Measurements from ENCODE around the gene SUCLA2. TPM values are rescaled to one million over a fixed set of nuclear protein-coding genes. Genes with fewer than 3 reads are reported as not detected.

The SUCLA2 gene
- total RNA-seq, 3 donors from 2014 or later (not counting 1 experiment from before 2014, with no cell fraction given), result 28.4 to 34.3 (median 31.0) TPM

GRCh38 chr13:47904891-47905290 lies 96.2 kb downstream of the SUCLA2 start:
- Histone ChIP-seq H3K27me3 (ENCODE audit: control insufficient read depth, insufficient read depth, low read length) (no peaks in the 10 kb centered on the region), H3K4me1 (ENCODE audit: control insufficient read depth, insufficient read depth, low read length) (no peaks in the 10 kb centered on the region), H3K9me3 (ENCODE audit: control insufficient read depth, insufficient read depth, low read length) (no peaks in the 10 kb centered on the region), H3K36me3 (ENCODE audit: control insufficient read depth, insufficient read depth, low read length) (no peaks in the 10 kb centered on the region), H3K27ac (ENCODE audit: low read length) (no peak overlapping the region), H3K4me3 (ENCODE audit: low read length) (no peak overlapping the region)
- no peaks in the 10 kb centered on the region for H3K9me3 Mint-ChIP-seq
- no peaks in the 10 kb centered on the region for H3K36me3 Mint-ChIP-seq
- WGBS (ENCODE audit: insufficient coverage), result 60% methylated on average over 1 of the region's 1 CpG
- no peak for DNase-seq
- no peak for ATAC-seq
- intact Hi-C loops (cut with micrococcal nuclease), result no loop called here
- TF ChIP-seq, protein P1, sequence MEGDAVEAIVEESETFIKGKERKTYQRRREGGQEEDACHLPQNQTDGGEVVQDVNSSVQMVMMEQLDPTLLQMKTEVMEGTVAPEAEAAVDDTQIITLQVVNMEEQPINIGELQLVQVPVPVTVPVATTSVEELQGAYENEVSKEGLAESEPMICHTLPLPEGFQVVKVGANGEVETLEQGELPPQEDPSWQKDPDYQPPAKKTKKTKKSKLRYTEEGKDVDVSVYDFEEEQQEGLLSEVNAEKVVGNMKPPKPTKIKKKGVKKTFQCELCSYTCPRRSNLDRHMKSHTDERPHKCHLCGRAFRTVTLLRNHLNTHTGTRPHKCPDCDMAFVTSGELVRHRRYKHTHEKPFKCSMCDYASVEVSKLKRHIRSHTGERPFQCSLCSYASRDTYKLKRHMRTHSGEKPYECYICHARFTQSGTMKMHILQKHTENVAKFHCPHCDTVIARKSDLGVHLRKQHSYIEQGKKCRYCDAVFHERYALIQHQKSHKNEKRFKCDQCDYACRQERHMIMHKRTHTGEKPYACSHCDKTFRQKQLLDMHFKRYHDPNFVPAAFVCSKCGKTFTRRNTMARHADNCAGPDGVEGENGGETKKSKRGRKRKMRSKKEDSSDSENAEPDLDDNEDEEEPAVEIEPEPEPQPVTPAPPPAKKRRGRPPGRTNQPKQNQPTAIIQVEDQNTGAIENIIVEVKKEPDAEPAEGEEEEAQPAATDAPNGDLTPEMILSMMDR (IDR thresholded peaks at IDR 0.05), result no peak
- no peak overlapping the region for H3K4me3 Mint-ChIP-seq
- H3K4me1 Mint-ChIP-seq, result peaks cover 0 to 6% of the 10 kb centered on the region in 2 donors
- H3K27ac Mint-ChIP-seq, result no peak overlapping the region
- H3K27me3 Mint-ChIP-seq (ENCODE audit: low read depth in 2 of 2), result no peaks in the 10 kb centered on the region

DNA sequence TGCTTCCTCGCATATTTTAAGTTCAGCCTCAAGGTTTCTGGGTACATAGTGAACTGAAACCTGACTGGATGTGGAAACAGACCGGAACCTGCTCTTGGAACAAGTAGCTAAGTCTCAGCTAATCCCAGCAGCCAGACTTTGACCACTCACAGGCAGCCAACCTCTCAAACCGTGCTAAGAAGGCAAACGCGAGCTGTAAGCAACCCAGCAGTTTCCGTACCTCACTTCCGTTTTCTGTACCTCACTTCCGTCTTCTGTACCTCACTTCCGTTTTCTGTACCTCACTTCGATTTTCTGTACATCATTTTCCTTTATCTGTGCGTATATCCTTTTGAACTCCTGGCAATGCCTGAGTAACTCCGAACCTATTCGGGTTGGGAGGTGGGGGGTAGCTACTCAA lies 96.8 kb downstream of the SUCLA2 start:
- Mint-ChIP-seq H3K36me3 (no peaks in the 10 kb centered on the region), H3K4me3 (peak overlapping the region; percentile 26)
- DNase-seq, result peak in 1 of 2 donors; percentile 10

GRCh38 chr13:47903836-47904235 lies 97.2 kb downstream of the SUCLA2 start:
- H3K9me3 ChIP-seq (ENCODE audit: control insufficient read depth, insufficient read depth, low read length), result no peaks in the 10 kb centered on the region
- no peaks in the 10 kb centered on the region for H3K36me3 Mint-ChIP-seq
- peak overlapping the region; percentile 7 for H3K4me3 ChIP-seq (ENCODE audit: low read length)
- peaks cover 0 to 6% of the 10 kb centered on the region in 2 donors for H3K4me1 Mint-ChIP-seq
- whole genome bisulfite sequencing (ENCODE audit: insufficient coverage), result 74% methylated on average over 6 of the region's 6 CpGs
- TF ChIP-seq, protein P1 (IDR thresholded peaks at IDR 0.05), result no peak
- H3K4me3 Mint-ChIP-seq, result peak overlapping the region; percentile 26
- peak overlapping the region; percentile 25 for H3K27ac ChIP-seq (ENCODE audit: low read length)
- H3K36me3 ChIP-seq (ENCODE audit: control insufficient read depth, insufficient read depth, low read length), result no peaks in the 10 kb centered on the region
- H3K27me3 Mint-ChIP-seq (ENCODE audit: low read depth in 2 of 2), result no peaks in the 10 kb centered on the region
- no peak for ATAC-seq
- DNase-seq, result no peak
- H3K27me3 ChIP-seq (ENCODE audit: control insufficient read depth, insufficient read depth, low read length), result no peaks in the 10 kb centered on the region
- H3K27ac Mint-ChIP-seq, result peak overlapping the region; percentile 24 to 51
- no peaks in the 10 kb centered on the region for H3K4me1 ChIP-seq (ENCODE audit: control insufficient read depth, insufficient read depth, low read length)
- no peaks in the 10 kb centered on the region for H3K9me3 Mint-ChIP-seq
- intact Hi-C loops (cut with micrococcal nuclease), result no loop called here

More for the DNA sequence above, 96.8 kb downstream of the SUCLA2 start:
- Mint-ChIP-seq H3K27ac (peak overlapping the region; percentile 24 to 51), H3K9me3 (no peaks in the 10 kb centered on the region), H3K27me3 (ENCODE audit: low read depth in 2 of 2) (no peaks in the 10 kb centered on the region), H3K4me1 (peaks cover 0 to 6% of the 10 kb centered on the region in 2 donors)
- Histone ChIP-seq H3K9me3 (ENCODE audit: control insufficient read depth, insufficient read depth, low read length) (no peaks in the 10 kb centered on the region), H3K4me1 (ENCODE audit: control insufficient read depth, insufficient read depth, low read length) (no peaks in the 10 kb centered on the region), H3K27ac (ENCODE audit: low read length) (peak overlapping the region; percentile 25), H3K36me3 (ENCODE audit: control insufficient read depth, insufficient read depth, low read length) (no peaks in the 10 kb centered on the region), H3K27me3 (ENCODE audit: control insufficient read depth, insufficient read depth, low read length) (no peaks in the 10 kb centered on the region), H3K4me3 (ENCODE audit: low read length) (peak overlapping the region; percentile 7)
- ATAC-seq, result no peak
- TF ChIP-seq, protein P1 (IDR thresholded peaks at IDR 0.05), result no peak
- WGBS (ENCODE audit: insufficient coverage), result 91% methylated on average over 13 of the region's 13 CpGs
- intact Hi-C loops (cut with micrococcal nuclease), result no loop called here

- ATAC-seq (no peak), DNase-seq (no peak)
- Histone ChIP-seq H3K27ac (ENCODE audit: low read length) (no peak overlapping the region), H3K4me3 (ENCODE audit: low read length) (no peak overlapping the region), H3K4me1 (ENCODE audit: control insufficient read depth, insufficient read depth, low read length) (no peaks in the 10 kb centered on the region), H3K9me3 (ENCODE audit: control insufficient read depth, insufficient read depth, low read length) (no peaks in the 10 kb centered on the region), H3K27me3 (ENCODE audit: control insufficient read depth, insufficient read depth, low read length) (no peaks in the 10 kb centered on the region), H3K36me3 (ENCODE audit: control insufficient read depth, insufficient read depth, low read length) (no peaks in the 10 kb centered on the region)
- intact Hi-C loops (cut with micrococcal nuclease), result no loop called here
- TF ChIP-seq, protein P1 (IDR thresholded peaks at IDR 0.05), result no peak
- Mint-ChIP-seq H3K4me3 (no peak overlapping the region), H3K9me3 (no peaks in the 10 kb centered on the region), H3K27me3 (ENCODE audit: low read depth in 2 of 2) (no peaks in the 10 kb centered on the region), H3K27ac (no peak overlapping the region), H3K36me3 (no peaks in the 10 kb centered on the region), H3K4me1 (peaks cover 0 to 6% of the 10 kb centered on the region in 2 donors)
- 98% methylated on average over 3 of the region's 3 CpGs for WGBS (ENCODE audit: insufficient coverage)
These were observed 99.6 kb downstream of the SUCLA2 start for GRCh38 chr13:47901441-47901840.
